A673 (cell line): ENCODE measurements around the gene SEMA6D. TPM values are rescaled to one million over a fixed set of nuclear protein-coding genes. Genes with fewer than 3 reads are reported as not detected.

ENCODE experiments used
- BruUV-seq: library from RNA; stranded (reverse); fragments of 400-500 nt; replicated peaks from 2 replicates; lab custom pipeline; 2021; lab: Mats Ljungman, UMichigan
- CTCF ChIA-PET: fragments of 300-600 bp; sonication (Branson Sonifier 250); formaldehyde crosslinking; loops from one replicate; lab custom pipeline; 2022; ENCODE audit warnings: antibody characterized with exemption; lab: Charles Lee
- POLR2A ChIA-PET: fragments of 300-600 bp; sonication (Branson Sonifier 250); formaldehyde crosslinking; loops from one replicate; lab custom pipeline; 2022; ENCODE audit warnings: antibody characterized with exemption; ENCODE audit not compliant: low non-redundant PET; lab: Charles Lee
- DNase-seq: peaks from one replicate; pipeline ENCODE4 v3.0.0-alpha.2; 2015; ENCODE audit warnings: low spot score
- H3K27ac ChIP-seq: fragments of 200-600 bp; sonication (generic); 2 replicates; pipeline ENCODE4 v1.5.1; 2016; ENCODE audit warnings: mixed run types, low read depth, mild to moderate bottlenecking, mixed read lengths, antibody characterized with exemption, low read length; ENCODE audit not compliant: poor library complexity, severe bottlenecking
- H3K27me3 ChIP-seq: fragments of 200-600 bp; sonication (generic); replicated peaks from 2 replicates; pipeline ENCODE4 v1.6.1; 2017; ENCODE audit warnings: mixed run types, low read depth, mild to moderate bottlenecking, mixed read lengths, antibody characterized with exemption, low read length; ENCODE audit not compliant: insufficient read depth, poor library complexity
- H3K36me3 ChIP-seq: fragments of 200-600 bp; sonication (generic); 2 replicates; pipeline ENCODE4 v1.6.1; 2016; ENCODE audit warnings: mixed run types, mild to moderate bottlenecking, mixed read lengths, antibody characterized with exemption, low read length; ENCODE audit not compliant: insufficient read depth, poor library complexity, severe bottlenecking
- H3K4me1 ChIP-seq: fragments of 200-600 bp; sonication (generic); 2 replicates; pipeline ENCODE4 v1.6.1; 2017; ENCODE audit warnings: mixed run types, mild to moderate bottlenecking, mixed read lengths, antibody characterized with exemption, low read length; ENCODE audit not compliant: insufficient read depth, poor library complexity, severe bottlenecking
- H3K4me3 ChIP-seq: fragments of 200-600 bp; sonication (generic); 2 replicates; pipeline ENCODE4 v1.5.1; 2016; ENCODE audit warnings: low read depth, mixed run types, mild to moderate bottlenecking, mixed read lengths, low read length; ENCODE audit not compliant: poor library complexity, severe bottlenecking
- H3K9me3 ChIP-seq: fragments of 200-600 bp; sonication (generic); 2 replicates; pipeline ENCODE4 v1.6.1; 2016; ENCODE audit warnings: mixed run types, low read depth, mild to moderate bottlenecking, mixed read lengths, antibody characterized with exemption, low read length; ENCODE audit not compliant: poor library complexity, severe bottlenecking
- EZH2 ChIP-seq: fragments of 200-600 bp; sonication (generic); IDR thresholded peaks from 2 replicates; pipeline ENCODE4 v1.6.1; 2017; ENCODE audit warnings: borderline replicate concordance, low read depth, mild to moderate bottlenecking, mixed read lengths, antibody characterized with exemption, low read length; ENCODE audit not compliant: poor library complexity, severe bottlenecking
- intact Hi-C: fragments of 100-400 bp; cut with micrococcal nuclease; formaldehyde crosslinking; loops from one replicate; pipeline ENCODE4 v1.10.0; 2022; ENCODE audit not compliant: unreplicated experiment
- total RNA-seq: library from RNA; stranded (reverse); gene quantifications from 2 replicates; pipeline ENCODE4 v1.2.3, GENCODE V29; 2021
- TF ChIP-seq, protein P1 (sequence below): fragments of 300-800, 200-600 bp; sonication (generic); conservative IDR thresholded peaks from 2 replicates; pipeline ENCODE4 v1.5.1; 2017; ENCODE audit warnings: low read depth, mild to moderate bottlenecking, antibody characterized with exemption, low read length, moderate library complexity, mixed read lengths

Gene SEMA6D
- total RNA-seq, 1 experiment from 2014 or later, result 11.0 TPM

DNA sequence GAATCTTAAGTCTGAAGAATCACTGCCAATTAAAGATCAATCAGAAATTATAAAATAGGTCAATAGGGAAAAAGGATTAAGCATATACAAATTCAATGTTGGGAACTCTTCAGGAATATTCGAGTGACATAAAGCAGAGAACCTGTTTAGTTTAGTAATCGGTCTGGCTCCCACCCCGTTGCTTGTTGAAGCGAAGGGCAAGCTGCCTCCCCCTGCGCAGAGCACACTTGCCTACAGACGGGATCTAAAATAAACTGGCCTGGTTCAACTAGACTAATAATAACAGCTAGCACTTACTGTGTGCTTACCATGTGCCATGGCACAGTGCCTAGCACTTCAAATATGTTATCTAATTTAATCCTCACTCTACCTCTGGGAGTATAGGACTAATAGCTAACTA lies 8.6 kb downstream of the SEMA6D start:
- H3K4me3 ChIP-seq, result no peak overlapping the region
- BruUV-seq, result no TSS peak
- H3K4me1 ChIP-seq, result peaks cover 25% of the 10 kb centered on the region
- H3K27me3 ChIP-seq, result no peaks in the 10 kb centered on the region
- TF ChIP-seq, protein P1, sequence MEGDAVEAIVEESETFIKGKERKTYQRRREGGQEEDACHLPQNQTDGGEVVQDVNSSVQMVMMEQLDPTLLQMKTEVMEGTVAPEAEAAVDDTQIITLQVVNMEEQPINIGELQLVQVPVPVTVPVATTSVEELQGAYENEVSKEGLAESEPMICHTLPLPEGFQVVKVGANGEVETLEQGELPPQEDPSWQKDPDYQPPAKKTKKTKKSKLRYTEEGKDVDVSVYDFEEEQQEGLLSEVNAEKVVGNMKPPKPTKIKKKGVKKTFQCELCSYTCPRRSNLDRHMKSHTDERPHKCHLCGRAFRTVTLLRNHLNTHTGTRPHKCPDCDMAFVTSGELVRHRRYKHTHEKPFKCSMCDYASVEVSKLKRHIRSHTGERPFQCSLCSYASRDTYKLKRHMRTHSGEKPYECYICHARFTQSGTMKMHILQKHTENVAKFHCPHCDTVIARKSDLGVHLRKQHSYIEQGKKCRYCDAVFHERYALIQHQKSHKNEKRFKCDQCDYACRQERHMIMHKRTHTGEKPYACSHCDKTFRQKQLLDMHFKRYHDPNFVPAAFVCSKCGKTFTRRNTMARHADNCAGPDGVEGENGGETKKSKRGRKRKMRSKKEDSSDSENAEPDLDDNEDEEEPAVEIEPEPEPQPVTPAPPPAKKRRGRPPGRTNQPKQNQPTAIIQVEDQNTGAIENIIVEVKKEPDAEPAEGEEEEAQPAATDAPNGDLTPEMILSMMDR, result no peak
- TF ChIP-seq EZH2, result no peak
- no peaks in the 10 kb centered on the region for H3K9me3 ChIP-seq
- H3K36me3 ChIP-seq, result no peaks in the 10 kb centered on the region
- CTCF ChIA-PET, result no interaction called here
- H3K27ac ChIP-seq, result no peak overlapping the region
- DNase-seq, result no peak
- POLR2A ChIA-PET, result no interaction called here
- intact Hi-C loops, result no loop called here

DNA sequence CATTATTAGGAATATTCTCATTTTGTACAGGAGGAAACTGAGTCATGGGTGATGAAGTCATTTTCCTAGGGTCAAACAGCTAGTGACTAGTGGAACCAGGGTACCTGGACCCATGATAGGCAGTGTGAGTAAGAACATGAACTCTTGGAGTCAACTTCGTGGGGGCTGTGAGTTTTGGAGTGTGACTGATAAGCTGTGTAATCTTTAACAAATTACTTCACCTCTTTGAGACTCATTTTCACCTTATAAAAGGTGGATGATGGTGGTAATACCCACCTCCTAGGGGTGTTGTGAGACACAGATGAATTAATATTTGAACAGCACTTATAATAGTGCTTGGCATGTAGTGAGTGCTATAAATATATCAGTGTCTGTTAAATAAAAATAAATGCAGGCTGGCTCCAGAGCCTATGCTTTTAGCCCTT lies 9.1 kb downstream of the SEMA6D start:
- ChIA-PET CTCF (no interaction called here), POLR2A (no interaction called here)
- no peaks in the 10 kb centered on the region for H3K27me3 ChIP-seq
- TF ChIP-seq, protein P1, result no peak
- TF ChIP-seq EZH2, result no peak
- BruUV-seq, result no TSS peak
- peaks cover 22% of the 10 kb centered on the region for H3K4me1 ChIP-seq
- no peak for DNase-seq
- no peaks in the 10 kb centered on the region for H3K9me3 ChIP-seq
- intact Hi-C loops, result no loop called here
- H3K36me3 ChIP-seq, result no peaks in the 10 kb centered on the region
- H3K27ac ChIP-seq, result no peak overlapping the region
- H3K4me3 ChIP-seq, result no peak overlapping the region

- no peaks in the 10 kb centered on the region for H3K27me3 ChIP-seq
- H3K9me3 ChIP-seq, result no peaks in the 10 kb centered on the region
- DNase-seq, result no peak
- H3K27ac ChIP-seq, result no peak overlapping the region
- ChIA-PET POLR2A (no interaction called here), CTCF (no interaction called here)
- no TSS peak for BruUV-seq
- intact Hi-C loops, result no loop called here
- H3K4me1 ChIP-seq, result peaks cover 17% of the 10 kb centered on the region
- no peak for TF ChIP-seq EZH2
- TF ChIP-seq, protein P1, result no peak
- H3K36me3 ChIP-seq, result no peaks in the 10 kb centered on the region
- H3K4me3 ChIP-seq, result no peak overlapping the region
These were observed 9.8 kb downstream of the SEMA6D start for GRCh38 chr15:47727137-47727536.
